PFSK-1 (cell line): Measurements from ENCODE around the gene DOHH.

Experiments
- FOXP2 ChIP-seq: optimal IDR thresholded peaks from 2 replicates; pipeline ENCODE3; 2011; ENCODE audit warnings: borderline replicate concordance, control low read depth, inconsistent platforms; ENCODE audit not compliant: insufficient read depth; ENCODE audit errors: extremely low read length, extremely low read depth
- POLR2AphosphoS5 ChIP-seq: IDR thresholded peaks from 2 replicates; pipeline ENCODE4 v1.6.1; 2012; ENCODE audit warnings: low read depth, mild to moderate bottlenecking, control low read depth, low read length, moderate library complexity
- SIN3A ChIP-seq: IDR thresholded peaks from 2 replicates; pipeline ENCODE4 v1.6.1; 2012; ENCODE audit warnings: mild to moderate bottlenecking, low read length, moderate library complexity, borderline replicate concordance; ENCODE audit not compliant: insufficient read depth
- TAF1 ChIP-seq: IDR thresholded peaks from 2 replicates; pipeline ENCODE4 v1.6.1; 2012; ENCODE audit warnings: low read length, control low read depth, borderline replicate concordance; ENCODE audit not compliant: insufficient read depth
- TF ChIP-seq, protein P1 (sequence below), 2 experiments: IDR thresholded peaks; 2 replicates each; pipeline versions ENCODE4 v1.6.1 to v1.8.0; 2011 to 2012; ENCODE audit warnings: low read depth in 2 of 2, low read length in 2 of 2, control low read depth in 1 of 2, inconsistent platforms in 1 of 2, mild to moderate bottlenecking in 1 of 2, moderate library complexity in 1 of 2; ENCODE audit not compliant: insufficient read depth in 1 of 2

DNA sequence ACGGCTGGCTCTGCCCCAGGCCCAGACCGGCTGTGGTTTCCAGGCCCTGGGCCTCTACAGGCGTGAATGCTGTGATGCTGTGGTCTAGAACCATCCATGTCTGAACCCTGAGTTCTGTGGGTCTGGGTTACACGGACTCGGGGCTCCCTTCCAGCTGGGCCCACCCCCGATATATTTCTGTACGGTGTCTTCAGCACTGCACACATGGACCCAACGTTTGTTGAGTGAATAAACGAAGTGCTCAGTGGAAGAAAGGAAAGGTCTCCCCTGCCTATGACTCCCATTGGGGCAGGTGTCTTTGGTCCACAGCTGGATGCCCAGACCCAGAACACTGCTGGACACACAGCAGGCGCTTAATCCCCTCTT, 45.2 kb upstream of the DOHH start:
- TF ChIP-seq TAF1 (no peak), POLR2AphosphoS5 (no peak; the same call in 1 of the 2 replicates), FOXP2 (no peak), SIN3A (no peak)
- TF ChIP-seq, protein P1, sequence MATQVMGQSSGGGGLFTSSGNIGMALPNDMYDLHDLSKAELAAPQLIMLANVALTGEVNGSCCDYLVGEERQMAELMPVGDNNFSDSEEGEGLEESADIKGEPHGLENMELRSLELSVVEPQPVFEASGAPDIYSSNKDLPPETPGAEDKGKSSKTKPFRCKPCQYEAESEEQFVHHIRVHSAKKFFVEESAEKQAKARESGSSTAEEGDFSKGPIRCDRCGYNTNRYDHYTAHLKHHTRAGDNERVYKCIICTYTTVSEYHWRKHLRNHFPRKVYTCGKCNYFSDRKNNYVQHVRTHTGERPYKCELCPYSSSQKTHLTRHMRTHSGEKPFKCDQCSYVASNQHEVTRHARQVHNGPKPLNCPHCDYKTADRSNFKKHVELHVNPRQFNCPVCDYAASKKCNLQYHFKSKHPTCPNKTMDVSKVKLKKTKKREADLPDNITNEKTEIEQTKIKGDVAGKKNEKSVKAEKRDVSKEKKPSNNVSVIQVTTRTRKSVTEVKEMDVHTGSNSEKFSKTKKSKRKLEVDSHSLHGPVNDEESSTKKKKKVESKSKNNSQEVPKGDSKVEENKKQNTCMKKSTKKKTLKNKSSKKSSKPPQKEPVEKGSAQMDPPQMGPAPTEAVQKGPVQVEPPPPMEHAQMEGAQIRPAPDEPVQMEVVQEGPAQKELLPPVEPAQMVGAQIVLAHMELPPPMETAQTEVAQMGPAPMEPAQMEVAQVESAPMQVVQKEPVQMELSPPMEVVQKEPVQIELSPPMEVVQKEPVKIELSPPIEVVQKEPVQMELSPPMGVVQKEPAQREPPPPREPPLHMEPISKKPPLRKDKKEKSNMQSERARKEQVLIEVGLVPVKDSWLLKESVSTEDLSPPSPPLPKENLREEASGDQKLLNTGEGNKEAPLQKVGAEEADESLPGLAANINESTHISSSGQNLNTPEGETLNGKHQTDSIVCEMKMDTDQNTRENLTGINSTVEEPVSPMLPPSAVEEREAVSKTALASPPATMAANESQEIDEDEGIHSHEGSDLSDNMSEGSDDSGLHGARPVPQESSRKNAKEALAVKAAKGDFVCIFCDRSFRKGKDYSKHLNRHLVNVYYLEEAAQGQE (IDR thresholded peaks at IDR 0.05; ENCODE audit: insufficient read depth in 1 of 2, low read depth in 2 of 2, low read length in 2 of 2), result 0 out of 4 replicates have a peak, but pooled peaks of 1 of the 2 experiments have one; percentile 15
